Neural cell (in vitro differentiated cells): Measurements from ENCODE around the gene DOCK2. TPM values are rescaled to one million over a fixed set of nuclear protein-coding genes. Genes with fewer than 3 reads are reported as not detected.

Experiments used
- H2AFZ ChIP-seq: fragments of 200-600, 300-800 bp; sonication (generic), shearing (Covaris generic); 2 replicates; pipeline ENCODE4 v1.6.0; 2014; ENCODE audit warnings: low read depth, mild to moderate bottlenecking, antibody characterized with exemption, low read length, moderate library complexity
- H3F3A ChIP-seq: fragments of 200-600 bp; shearing (Covaris generic); 2 replicates; pipeline ENCODE4 v1.6.1; 2016; ENCODE audit warnings: mild to moderate bottlenecking, moderate library complexity, mixed read lengths, antibody characterized with exemption, low read length; ENCODE audit not compliant: insufficient read depth, poor library complexity, severe bottlenecking
- H3K27ac ChIP-seq: fragments of 200-600, 300-800 bp; sonication (generic), shearing (Covaris generic); 2 replicates; pipeline ENCODE4 v1.5.1; 2014; ENCODE audit warnings: mild to moderate bottlenecking, low read length, moderate library complexity
- H3K27me3 ChIP-seq: fragments of 300-800, 200-600 bp; sonication (generic), shearing (Covaris generic); 2 replicates; pipeline ENCODE4 v1.6.0; 2014; ENCODE audit warnings: mild to moderate bottlenecking, low read depth, low read length, moderate library complexity; ENCODE audit not compliant: insufficient read depth
- H3K36me3 ChIP-seq: fragments of 300-800, 200-600 bp; sonication (generic), shearing (Covaris generic); 2 replicates; pipeline ENCODE4 v1.5.1; 2014; ENCODE audit warnings: mild to moderate bottlenecking, antibody characterized with exemption, low read length, moderate library complexity; ENCODE audit not compliant: insufficient read depth
- H3K4me2 ChIP-seq: fragments of 300-800, 200-600 bp; sonication (generic), shearing (Covaris generic); 2 replicates; pipeline ENCODE4 v1.6.0; 2014; ENCODE audit warnings: mild to moderate bottlenecking, low read length
- H3K4me3 ChIP-seq: fragments of 300-800, 200-600 bp; sonication (generic), shearing (Covaris generic); 2 replicates; pipeline ENCODE4 v1.5.1; 2014; ENCODE audit warnings: mild to moderate bottlenecking, low read length, moderate library complexity
- H3K79me2 ChIP-seq: fragments of 200-600 bp; shearing (Covaris generic); replicated peaks from 2 replicates; pipeline ENCODE4 v1.6.0; 2014; ENCODE audit warnings: mild to moderate bottlenecking, low read length, moderate library complexity; ENCODE audit not compliant: insufficient read depth
- H3K9ac ChIP-seq: fragments of 300-800, 200-600 bp; sonication (generic), shearing (Covaris generic); 2 replicates; pipeline ENCODE4 v1.6.1; 2016; ENCODE audit warnings: mild to moderate bottlenecking, low read length, mixed read lengths
- H3K9me2 ChIP-seq: fragments of 200-600 bp; shearing (Covaris generic); 2 replicates; pipeline ENCODE4 v1.6.1; 2016; ENCODE audit warnings: mild to moderate bottlenecking, low read length, mixed read lengths; ENCODE audit not compliant: insufficient read depth
- H3K9me3 ChIP-seq: fragments of 200-600, 300-800 bp; sonication (generic), shearing (Covaris generic); 2 replicates; pipeline ENCODE4 v1.6.1; 2016; ENCODE audit warnings: mild to moderate bottlenecking, mixed run types, low read length, moderate library complexity, mixed read lengths
- H4K20me1 ChIP-seq: fragments of 200-600 bp; shearing (Covaris generic); 2 replicates; pipeline ENCODE4 v1.6.1; 2016; ENCODE audit warnings: mild to moderate bottlenecking, mixed run types; ENCODE audit not compliant: insufficient read depth
- CTCF ChIP-seq: fragments of 450-650 bp; IDR thresholded peaks from 2 replicates; pipeline ENCODE4 v1.5.1; 2014; ENCODE audit warnings: antibody characterized with exemption, mild to moderate bottlenecking, moderate library complexity; ENCODE audit not compliant: poor library complexity, severe bottlenecking
- EP300 ChIP-seq: fragments of 450-650 bp; conservative IDR thresholded peaks from 2 replicates; pipeline ENCODE4 v1.6.1; 2014; ENCODE audit warnings: antibody characterized with exemption, mild to moderate bottlenecking, moderate library complexity; ENCODE audit not compliant: poor library complexity, severe bottlenecking
- EZH2 ChIP-seq: fragments of 200-600, 300-800 bp; shearing (Covaris generic), sonication (generic); IDR thresholded peaks from 2 replicates; pipeline ENCODE4 v1.6.1; 2014; ENCODE audit warnings: antibody characterized with exemption, low read length, borderline replicate concordance, mild to moderate bottlenecking; ENCODE audit not compliant: insufficient read depth, poor library complexity, severe bottlenecking
- MXI1 ChIP-seq: fragments of 450-650 bp; conservative IDR thresholded peaks from 2 replicates; pipeline ENCODE4 v1.6.1; 2014; ENCODE audit warnings: antibody characterized with exemption, mild to moderate bottlenecking; ENCODE audit not compliant: poor library complexity, severe bottlenecking
- POLR2AphosphoS5 ChIP-seq: IDR thresholded peaks from 2 replicates; pipeline ENCODE4 v1.6.1; 2012
- RAD21 ChIP-seq: fragments of 450-650 bp; conservative IDR thresholded peaks from 2 replicates; pipeline ENCODE4 v1.6.1; 2014; ENCODE audit warnings: antibody characterized with exemption, mild to moderate bottlenecking, moderate library complexity
- REST ChIP-seq: IDR thresholded peaks from 2 replicates; pipeline ENCODE4 v1.6.1; 2012; ENCODE audit warnings: borderline replicate concordance
- SMC3 ChIP-seq: fragments of 450-650 bp; conservative IDR thresholded peaks from 2 replicates; pipeline ENCODE4 v1.6.1; 2014; ENCODE audit warnings: antibody characterized with exemption, mild to moderate bottlenecking, moderate library complexity; ENCODE audit not compliant: poor library complexity
- TAF1 ChIP-seq: IDR thresholded peaks from 2 replicates; pipeline ENCODE4 v1.6.1; 2012; ENCODE audit warnings: low read depth
- polyA plus RNA-seq: library from polyadenylated mRNA; depleted of rRNA; stranded (reverse); fragments of >200 nt; gene quantifications from 2 replicates; pipeline ENCODE4 v1.2.3, GENCODE V29; 2014

Gene DOCK2
- polyA plus RNA-seq, 1 donor from 2014 or later, result 0.15 TPM

- Histone ChIP-seq H3K9me2 (no peaks in the 10 kb centered on the region), H3K9ac (no peak overlapping the region), H3K9me3 (no peaks in the 10 kb centered on the region), H3K4me2 (no peak overlapping the region), H3F3A (no peaks in the 10 kb centered on the region), H3K27me3 (no peaks in the 10 kb centered on the region), H3K36me3 (no peaks in the 10 kb centered on the region), H3K79me2 (no peaks in the 10 kb centered on the region), H3K27ac (no peak overlapping the region), H3K4me3 (no peak overlapping the region), H2AFZ (no peak overlapping the region), H4K20me1 (no peaks in the 10 kb centered on the region)
- TF ChIP-seq EP300 (no peak), EZH2 (no peak), TAF1 (no peak), SMC3 (no peak), RAD21 (no peak), POLR2AphosphoS5 (no peak), MXI1 (no peak), REST (no peak), CTCF (no peak)
Observed at GRCh38 chr5:169732841-169733240, 95.8 kb downstream of the DOCK2 start.

GRCh38 chr5:169735913-169736312 lies 98.8 kb downstream of the DOCK2 start:
- TF ChIP-seq EZH2 (no peak), EP300 (no peak), TAF1 (no peak), POLR2AphosphoS5 (no peak), SMC3 (no peak)
- H3K36me3 ChIP-seq, result no peaks in the 10 kb centered on the region
- H3K27ac ChIP-seq, result no peak overlapping the region
- no peak overlapping the region for H3K4me3 ChIP-seq
- H4K20me1 ChIP-seq, result no peaks in the 10 kb centered on the region
- no peaks in the 10 kb centered on the region for H3K9me2 ChIP-seq
- no peaks in the 10 kb centered on the region for H3F3A ChIP-seq
- H3K9me3 ChIP-seq, result no peaks in the 10 kb centered on the region
- H2AFZ ChIP-seq, result no peak overlapping the region
- no peak overlapping the region for H3K4me2 ChIP-seq
- H3K27me3 ChIP-seq, result no peaks in the 10 kb centered on the region
- H3K79me2 ChIP-seq, result no peaks in the 10 kb centered on the region
- H3K9ac ChIP-seq, result no peak overlapping the region

- Histone ChIP-seq H3K9me3 (no peaks in the 10 kb centered on the region), H3K27ac (no peak overlapping the region), H3K4me3 (no peak overlapping the region), H3F3A (no peaks in the 10 kb centered on the region), H3K27me3 (no peaks in the 10 kb centered on the region), H2AFZ (no peak overlapping the region), H3K36me3 (no peaks in the 10 kb centered on the region), H3K9ac (no peak overlapping the region), H3K9me2 (no peaks in the 10 kb centered on the region), H3K4me2 (no peak overlapping the region), H3K79me2 (no peaks in the 10 kb centered on the region), H4K20me1 (no peaks in the 10 kb centered on the region)
- TF ChIP-seq SMC3 (no peak), EP300 (no peak), POLR2AphosphoS5 (no peak), EZH2 (no peak), MXI1 (no peak), CTCF (no peak), TAF1 (no peak), RAD21 (no peak), REST (no peak)
Observed at GRCh38 chr5:169736653-169737052, 99.6 kb downstream of the DOCK2 start.
